H9 (cell line): ENCODE results near the gene PARD3. TPM values are rescaled to one million over a fixed set of nuclear protein-coding genes. Genes with fewer than 3 reads are reported as not detected.

Source experiments
- DNase-seq: peaks from one replicate; pipeline ENCODE4 v3.0.0-alpha.2; 2017
- H2AFZ ChIP-seq: one replicate; pipeline ENCODE4 v1.6.1; 2013; ENCODE audit warnings: mild to moderate bottlenecking, low read length, control low read depth, moderate library complexity
- H2AK5ac ChIP-seq: 2 replicates; pipeline ENCODE4 v1.6.1; 2013; ENCODE audit warnings: low read length, control low read depth, mixed read lengths; ENCODE audit not compliant: insufficient read length
- H2BK120ac ChIP-seq: one replicate; pipeline ENCODE4 v1.6.1; 2013; ENCODE audit warnings: low read depth, mild to moderate bottlenecking, low read length, control low read depth, inconsistent platforms; ENCODE audit not compliant: poor library complexity, severe bottlenecking
- H2BK12ac ChIP-seq: 2 replicates; pipeline ENCODE4 v1.6.1; 2013; ENCODE audit warnings: low read length, control low read depth, mixed read lengths, low read depth; ENCODE audit not compliant: insufficient read length
- H2BK15ac ChIP-seq: 2 replicates; pipeline ENCODE4 v1.6.1; 2013; ENCODE audit warnings: low read depth, low read length, control low read depth
- H2BK20ac ChIP-seq: one replicate; pipeline ENCODE4 v1.6.1; 2013; ENCODE audit warnings: low read depth, mild to moderate bottlenecking, low read length, control low read depth, inconsistent platforms; ENCODE audit not compliant: poor library complexity, severe bottlenecking
- H2BK5ac ChIP-seq: 2 replicates; pipeline ENCODE4 v1.6.1; 2013; ENCODE audit warnings: low read length, control low read depth, mixed read lengths; ENCODE audit not compliant: insufficient read length
- H3K14ac ChIP-seq: 2 replicates; pipeline ENCODE4 v1.6.1; 2013; ENCODE audit warnings: low read length, control low read depth; ENCODE audit not compliant: insufficient read depth
- H3K18ac ChIP-seq: 2 replicates; pipeline ENCODE4 v1.6.1; 2013; ENCODE audit warnings: low read depth, mild to moderate bottlenecking, mixed read lengths, low read length, control low read depth; ENCODE audit not compliant: insufficient read length
- H3K23ac ChIP-seq: 2 replicates; pipeline ENCODE4 v1.6.1; 2013; ENCODE audit warnings: low read length, control low read depth, mixed read lengths, low read depth; ENCODE audit not compliant: insufficient read length
- H3K23me2 ChIP-seq: 2 replicates; pipeline ENCODE4 v1.6.1; 2013; ENCODE audit warnings: low read depth, mild to moderate bottlenecking, mixed read lengths, low read length, control low read depth; ENCODE audit not compliant: insufficient read length, poor library complexity, severe bottlenecking
- H3K27ac ChIP-seq: 2 replicates; pipeline ENCODE4 v1.5.1; 2013; ENCODE audit warnings: low read length, control low read depth, mixed read lengths, low read depth; ENCODE audit not compliant: insufficient read length
- H3K27me3 ChIP-seq: 2 replicates; pipeline ENCODE4 v1.6.1; 2013; ENCODE audit warnings: low read length, control low read depth, inconsistent platforms; ENCODE audit not compliant: insufficient read depth
- H3K4ac ChIP-seq: 2 replicates; pipeline ENCODE4 v1.6.1; 2013; ENCODE audit warnings: low read depth, mild to moderate bottlenecking, control low read depth, inconsistent platforms, low read length, moderate library complexity
- H3K4me1 ChIP-seq: 2 replicates; pipeline ENCODE4 v1.6.1; 2013; ENCODE audit warnings: low read length, control low read depth, inconsistent platforms; ENCODE audit not compliant: insufficient read depth
- H3K4me2 ChIP-seq: 2 replicates; pipeline ENCODE4 v1.6.1; 2013; ENCODE audit warnings: low read length, control low read depth, mixed read lengths; ENCODE audit not compliant: insufficient read length, insufficient read depth
- H3K56ac ChIP-seq: 2 replicates; pipeline ENCODE4 v1.6.1; 2013; ENCODE audit warnings: low read depth, mild to moderate bottlenecking, mixed read lengths, low read length, control low read depth; ENCODE audit not compliant: insufficient read length
- H3K79me1 ChIP-seq: 2 replicates; pipeline ENCODE4 v1.6.1; 2013; ENCODE audit warnings: low read depth, mild to moderate bottlenecking, moderate library complexity, low read length, control low read depth, inconsistent platforms; ENCODE audit not compliant: insufficient read depth, poor library complexity, severe bottlenecking
- H3K79me2 ChIP-seq: 2 replicates; pipeline ENCODE4 v1.6.1; 2013; ENCODE audit warnings: low read length, control low read depth, inconsistent platforms; ENCODE audit not compliant: insufficient read depth
- H3K9ac ChIP-seq: 2 replicates; pipeline ENCODE4 v1.6.1; 2013; ENCODE audit warnings: low read length, control low read depth, mixed read lengths; ENCODE audit not compliant: insufficient read length; ENCODE audit errors: extremely low read depth
- H3K9me3 ChIP-seq: one replicate; pipeline ENCODE4 v1.6.1; 2013; ENCODE audit warnings: low read depth, low read length, inconsistent platforms; ENCODE audit not compliant: control insufficient read depth
- H3T11ph ChIP-seq: one replicate; pipeline ENCODE4 v1.6.1; 2013; ENCODE audit warnings: mild to moderate bottlenecking, low read length, control low read depth, inconsistent platforms
- H4K20me1 ChIP-seq: one replicate; pipeline ENCODE4 v1.6.1; 2013; ENCODE audit not compliant: control insufficient read depth, insufficient read length, insufficient read depth
- H4K5ac ChIP-seq: 2 replicates; pipeline ENCODE4 v1.6.1; 2013; ENCODE audit warnings: low read depth, mild to moderate bottlenecking, mixed read lengths, low read length, control low read depth; ENCODE audit not compliant: insufficient read length
- H4K8ac ChIP-seq: replicated peaks from 2 replicates; pipeline ENCODE4 v1.6.1; 2013; ENCODE audit warnings: low read length, control low read depth, mixed read lengths, low read depth; ENCODE audit not compliant: insufficient read length
- H4K91ac ChIP-seq: 2 replicates; pipeline ENCODE4 v1.6.1; 2013; ENCODE audit warnings: low read depth, mild to moderate bottlenecking, moderate library complexity, mixed read lengths, low read length, control low read depth; ENCODE audit not compliant: insufficient read length
- H3K27ac Mint-ChIP-seq, 3 experiments: 2 replicates in 2 of 3; 3 replicates in 1 of 3; pipeline ENCODE4 v1.8.0; 2020 to 2021; ENCODE audit warnings: mixed read lengths in 3 of 3, mild to moderate bottlenecking in 1 of 3, moderate library complexity in 1 of 3
- H3K27me3 Mint-ChIP-seq: 2 replicates; pipeline ENCODE4 v1.8.0; 2021; ENCODE audit warnings: low read depth, mild to moderate bottlenecking, moderate library complexity, mixed read lengths
- H3K36me3 Mint-ChIP-seq, 3 experiments: 2 replicates in 2 of 3; 3 replicates in 1 of 3; pipeline ENCODE4 v1.8.0; 2020 to 2021; ENCODE audit warnings: low read depth in 3 of 3, mixed read lengths in 3 of 3; ENCODE audit not compliant: insufficient read depth in 1 of 3
- H3K4me1 Mint-ChIP-seq, 2 experiments: 2 replicates each; pipeline ENCODE4 v1.8.0; 2020; ENCODE audit warnings: mixed read lengths in 2 of 2
- H3K4me3 Mint-ChIP-seq, 2 experiments: 2 replicates in 1 of 2; 3 replicates in 1 of 2; pipeline ENCODE4 v1.8.0; 2020 to 2021; ENCODE audit warnings: mild to moderate bottlenecking in 2 of 2, mixed read lengths in 2 of 2, moderate library complexity in 1 of 2
- H3K9me3 Mint-ChIP-seq, 2 experiments: 2 replicates in 1 of 2; 3 replicates in 1 of 2; pipeline ENCODE4 v1.8.0; 2020; ENCODE audit warnings: mild to moderate bottlenecking in 2 of 2, mixed read lengths in 2 of 2, moderate library complexity in 1 of 2
- CTCF ChIP-seq: fragments of 200-600 bp; sonication (generic); conservative IDR thresholded peaks from 3 replicates; pipeline ENCODE4 v1.8.0; 2021; ENCODE audit warnings: antibody characterized with exemption, mild to moderate bottlenecking
- WGBS: extraction: QIAGEN DNeasy Blood & Tissue Kit; methylation state at CpG from one replicate; pipeline ENCODE4 v1.1.7; 2013; ENCODE audit warnings: missing lambda C conversion rate, low lambda C conversion rate, mixed read lengths; ENCODE audit not compliant: insufficient read length; ENCODE audit errors: extremely low coverage; 5-methylcytosine and 5-hydroxymethylcytosine counted together
- total RNA-seq: library from RNA; stranded (reverse); gene quantifications from 2 replicates; pipeline ENCODE4 v1.2.1, GENCODE V29; 2021

Gene PARD3
- total RNA-seq, 1 experiment from 2014 or later, result 44.7 TPM

- Histone ChIP-seq H3K56ac (no peak overlapping the region), H4K5ac (no peak overlapping the region), H4K20me1 (no peaks in the 10 kb centered on the region), H4K8ac (no peak overlapping the region), H2BK5ac (no peak overlapping the region), H2BK120ac (no peak overlapping the region), H3K27ac (no peak overlapping the region), H2BK15ac (no peak overlapping the region), H2BK12ac (no peak overlapping the region), H2AK5ac (no peak overlapping the region), H3K4ac (no peak overlapping the region), H3K23me2 (no peaks in the 10 kb centered on the region), H4K91ac (no peak overlapping the region), H3K4me2 (no peak overlapping the region), H3K27me3 (no peaks in the 10 kb centered on the region), H3K14ac (no peak overlapping the region), H3K9ac (no peak overlapping the region), H3K23ac (no peak overlapping the region), H2AFZ (no peak overlapping the region), H2BK20ac (no peak overlapping the region), H3T11ph (no peak overlapping the region), H3K18ac (no peak overlapping the region), H3K4me1 (no peaks in the 10 kb centered on the region; the same call in 1 of the 2 replicates), H3K79me1 (no peaks in the 10 kb centered on the region), H3K9me3 (no peaks in the 10 kb centered on the region), H3K79me2 (no peaks in the 10 kb centered on the region)
- no peak for DNase-seq
- Mint-ChIP-seq H3K4me1 (peaks cover 15 to 20% of the 10 kb centered on the region in 2 experiments), H3K36me3 (no peaks in the 10 kb centered on the region), H3K4me3 (no peak overlapping the region), H3K9me3 (no peaks in the 10 kb centered on the region), H3K27me3 (no peaks in the 10 kb centered on the region), H3K27ac (no peak overlapping the region)
- whole genome bisulfite sequencing, result no CpG with 5 or more reads among the region's 7 CpGs
- no peak for TF ChIP-seq CTCF
Measured at GRCh38 chr10:34121125-34121753, 693.9 kb downstream of the PARD3 start.
